ENCODE data around the gene BST2.
A peak's percentile ranks its signal among the peaks of the same experiment; 100 is the strongest.

BST2 gene

DNA sequence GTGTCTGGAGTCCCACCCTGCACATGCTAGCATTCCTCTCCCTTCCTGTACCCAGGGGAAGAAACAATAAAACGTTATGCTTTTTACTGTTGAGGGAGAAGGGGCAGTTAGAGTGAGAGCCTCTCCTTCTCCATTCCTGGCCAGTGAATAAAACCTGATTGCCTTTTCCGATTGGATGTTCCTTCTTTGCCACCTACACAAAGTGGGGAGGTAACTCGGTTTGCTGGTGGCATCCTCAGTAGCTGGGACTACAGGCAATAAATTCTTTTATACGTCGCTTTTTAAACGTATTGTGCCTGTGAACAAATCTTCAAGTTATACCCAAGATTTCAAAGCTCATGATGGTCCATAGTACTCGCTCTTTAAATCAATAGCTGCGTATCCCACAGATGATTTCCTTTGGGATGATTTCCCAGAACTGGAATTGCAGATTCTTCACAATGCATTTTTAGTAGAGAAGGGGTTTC, 13.8 kb upstream of the BST2 start:
- no peak for FAIRE-seq

DNA sequence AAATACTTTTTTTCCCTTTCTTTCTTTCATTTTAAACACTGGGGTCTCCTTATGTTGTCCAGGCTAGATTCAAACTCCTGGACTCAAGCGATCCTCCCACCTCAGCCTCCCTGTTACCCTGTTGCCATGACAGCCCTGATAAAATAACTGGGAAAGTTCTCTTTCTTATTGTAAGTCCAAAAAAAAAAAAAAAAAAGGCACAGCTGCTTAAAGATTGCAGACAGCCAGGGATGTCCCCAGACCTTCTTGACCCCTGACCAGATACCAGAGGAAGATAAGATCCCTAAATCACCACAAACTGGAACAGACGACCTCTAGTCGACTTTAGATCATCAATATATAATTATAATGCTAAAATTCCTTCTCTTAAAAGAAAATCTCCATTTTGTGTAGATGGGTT, 13.3 kb upstream of the BST2 start:
- FAIRE-seq, result no peak

DNA sequence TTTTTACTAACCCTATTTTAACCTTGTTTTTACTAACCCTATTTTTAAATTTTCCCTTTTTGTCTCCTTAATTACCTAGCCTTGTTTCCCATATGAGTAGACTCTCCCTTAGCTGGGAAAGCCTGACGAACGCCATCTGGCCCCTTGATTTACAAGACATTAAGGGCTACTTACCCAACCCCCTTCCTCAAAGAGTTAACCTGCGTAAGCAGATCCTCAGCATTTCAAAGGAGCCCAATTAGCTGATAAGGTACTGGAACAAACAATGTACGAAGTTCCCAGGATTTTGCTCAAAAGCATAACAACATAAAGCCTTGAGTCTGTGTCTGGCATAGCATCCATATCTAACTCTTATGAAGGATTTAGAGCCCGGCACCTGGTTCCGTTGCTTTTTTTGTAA, 9.7 kb upstream of the BST2 start:
- FAIRE-seq, result no peak

DNA sequence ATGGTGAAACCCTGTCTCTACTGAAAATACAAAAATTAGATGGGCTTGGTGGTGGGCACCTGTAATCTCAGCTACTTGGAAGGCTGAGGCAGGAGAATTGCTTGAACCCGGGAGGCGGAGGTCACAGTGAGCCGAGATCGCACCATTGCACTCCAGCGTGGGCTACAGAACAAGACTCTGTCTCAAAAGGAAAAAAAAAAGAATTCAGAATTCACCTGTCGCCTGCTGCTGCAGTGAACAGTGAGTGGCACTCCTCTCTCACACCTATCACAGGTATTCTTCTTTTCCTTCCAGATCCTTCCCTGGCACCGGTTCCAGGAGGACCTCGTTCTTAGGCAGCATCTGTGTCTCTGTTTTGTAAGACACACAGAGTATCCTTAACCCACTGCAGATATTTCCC, 8.7 kb upstream of the BST2 start:
- FAIRE-seq, result no peak

DNA sequence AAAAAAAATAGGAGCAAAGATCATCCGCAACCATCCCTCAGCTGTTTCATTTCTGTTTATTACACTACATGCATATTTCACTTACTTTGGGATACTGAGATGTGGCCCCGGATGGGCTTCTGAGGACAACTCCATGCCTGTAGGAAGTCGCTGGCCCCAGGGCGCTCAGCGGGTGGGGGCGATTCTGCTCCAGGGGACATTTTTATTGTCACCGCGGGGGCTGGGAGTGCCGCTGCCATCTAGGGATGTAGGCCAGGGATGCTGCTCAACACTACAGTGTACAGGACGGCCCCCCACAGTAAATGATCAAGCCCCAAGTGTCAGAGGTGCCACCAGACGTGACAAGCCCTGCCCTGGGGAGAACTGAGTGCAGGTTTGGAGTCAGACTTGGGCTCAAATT, 6.4 kb upstream of the BST2 start:
- no peak for FAIRE-seq

DNA sequence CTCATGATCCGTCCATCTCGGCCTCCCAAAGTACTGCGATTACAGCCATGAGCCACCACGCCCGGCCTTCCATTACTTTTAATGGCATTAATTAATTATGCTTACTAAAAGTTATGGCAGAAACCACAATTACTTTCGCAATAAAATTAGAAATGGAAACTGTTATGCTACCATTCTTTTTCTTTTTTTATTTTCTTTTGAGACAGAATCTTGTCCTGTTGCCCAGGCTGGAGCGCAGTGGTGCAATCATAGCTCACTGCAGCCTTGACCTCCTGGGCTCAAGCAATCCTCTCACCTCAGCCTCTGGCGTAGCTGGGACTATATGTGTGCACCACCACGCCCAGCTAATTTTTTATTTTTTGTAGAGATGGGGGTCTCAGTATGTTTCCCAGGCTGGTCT, 4.6 kb upstream of the BST2 start:
- FAIRE-seq, result no peak

DNA sequence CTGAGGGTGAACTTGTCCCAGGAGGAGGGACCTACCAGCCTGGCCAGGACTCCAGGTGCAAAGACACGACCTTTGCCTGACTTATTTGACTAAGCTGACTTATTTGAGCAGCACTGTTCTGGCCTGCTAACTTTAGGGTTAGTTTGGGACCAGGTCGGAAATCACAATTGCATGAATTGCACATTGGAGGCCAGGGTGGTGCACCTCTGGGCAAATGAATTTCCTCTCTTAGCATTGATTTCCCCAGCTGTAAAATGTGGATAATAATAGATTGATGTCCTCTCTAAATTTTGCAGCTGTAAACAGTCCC, 1.4 kb upstream of the BST2 start:
- no peak for FAIRE-seq

DNA sequence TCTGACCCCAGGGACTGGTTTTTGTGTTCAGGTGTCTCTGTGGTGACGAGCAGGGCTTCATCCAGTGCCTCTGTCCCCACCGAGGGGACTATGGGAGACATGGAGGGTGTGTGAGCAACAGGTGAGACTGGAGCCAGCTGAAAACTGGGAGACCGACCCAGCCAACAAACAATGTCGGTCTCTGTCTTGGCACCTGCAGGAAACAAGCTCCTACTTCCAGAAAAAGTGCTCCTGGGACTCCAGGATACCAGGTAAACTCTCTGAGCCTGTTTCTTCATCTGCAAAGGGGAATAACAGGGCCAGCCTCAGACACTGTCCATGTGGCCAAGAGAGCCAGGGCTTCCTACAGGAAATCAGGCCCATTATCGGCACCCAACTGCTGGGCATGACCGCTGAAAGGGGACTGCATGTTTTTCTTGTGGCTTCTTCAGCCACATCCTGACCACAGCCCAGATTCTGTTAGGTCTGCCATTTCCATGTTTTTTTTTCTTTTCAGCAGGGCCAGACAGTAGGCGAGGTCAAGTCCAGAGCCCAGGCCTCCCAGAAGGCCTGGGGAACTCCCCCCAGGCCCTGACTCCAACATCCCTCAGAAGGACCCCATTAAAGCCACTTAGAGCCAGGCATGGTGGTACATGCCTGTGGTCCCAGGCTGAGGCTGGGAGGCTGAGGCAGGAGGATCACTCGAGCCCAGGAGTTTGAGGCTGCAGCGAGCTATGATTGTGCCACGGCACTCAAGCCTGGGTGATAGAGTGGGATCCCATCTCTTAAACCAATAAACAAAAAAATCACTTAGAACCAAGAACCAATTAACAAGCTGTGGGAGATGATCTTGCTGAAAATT, 836 bp upstream of the BST2 start:
- no peak for FAIRE-seq

DNA sequence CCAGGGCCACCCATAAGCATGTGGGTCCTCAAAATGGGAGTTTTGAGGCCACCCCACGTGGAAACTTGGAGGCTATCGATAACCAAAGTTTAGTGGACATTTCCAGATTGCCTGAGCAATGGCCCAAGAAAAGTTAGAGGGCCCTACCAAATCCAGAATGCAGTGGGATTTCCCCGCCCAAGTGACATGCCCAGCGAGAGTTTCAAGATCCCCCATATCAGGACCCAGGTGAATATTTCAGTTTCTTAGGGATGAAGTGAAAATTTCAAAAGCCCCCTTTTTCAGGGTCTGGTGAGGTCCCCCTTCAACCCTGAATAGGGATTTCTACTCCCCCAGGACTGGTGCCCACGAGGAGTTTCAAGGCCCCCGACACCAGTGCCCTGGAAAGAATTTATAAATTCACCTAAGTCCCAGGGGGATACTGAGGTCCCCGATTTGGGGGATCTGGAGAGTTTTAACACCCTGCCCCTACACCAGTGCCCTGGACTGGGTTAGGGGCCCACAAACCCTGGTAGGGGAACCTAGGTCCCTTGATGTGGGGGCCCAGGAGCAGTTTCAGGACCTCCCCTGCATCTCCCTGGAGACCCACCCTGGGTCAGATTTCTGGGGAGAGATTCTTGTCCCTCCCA, 695 bp downstream of the BST2 start:
- FAIRE-seq, result no peak

DNA sequence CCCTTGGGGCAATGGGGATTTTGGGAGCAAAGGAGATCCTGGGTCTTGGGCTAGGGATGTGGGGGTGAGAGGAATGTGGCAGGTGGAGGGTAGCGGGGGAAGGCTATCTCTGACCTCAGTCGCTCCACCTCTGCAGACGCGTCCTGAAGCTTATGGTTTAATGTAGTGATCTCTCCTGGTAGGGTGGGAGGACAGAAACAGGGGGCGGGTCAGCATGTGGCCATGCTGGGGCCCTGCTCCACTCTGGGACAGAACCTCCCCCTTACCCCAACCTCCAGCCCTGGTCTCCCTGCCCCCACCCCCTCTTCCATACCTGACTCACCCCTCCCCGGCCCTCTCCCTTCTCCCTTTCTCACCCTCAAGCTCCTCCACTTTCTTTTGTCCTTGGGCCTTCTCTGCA, 1.4 kb downstream of the BST2 start:
- FAIRE-seq, result no peak

DNA sequence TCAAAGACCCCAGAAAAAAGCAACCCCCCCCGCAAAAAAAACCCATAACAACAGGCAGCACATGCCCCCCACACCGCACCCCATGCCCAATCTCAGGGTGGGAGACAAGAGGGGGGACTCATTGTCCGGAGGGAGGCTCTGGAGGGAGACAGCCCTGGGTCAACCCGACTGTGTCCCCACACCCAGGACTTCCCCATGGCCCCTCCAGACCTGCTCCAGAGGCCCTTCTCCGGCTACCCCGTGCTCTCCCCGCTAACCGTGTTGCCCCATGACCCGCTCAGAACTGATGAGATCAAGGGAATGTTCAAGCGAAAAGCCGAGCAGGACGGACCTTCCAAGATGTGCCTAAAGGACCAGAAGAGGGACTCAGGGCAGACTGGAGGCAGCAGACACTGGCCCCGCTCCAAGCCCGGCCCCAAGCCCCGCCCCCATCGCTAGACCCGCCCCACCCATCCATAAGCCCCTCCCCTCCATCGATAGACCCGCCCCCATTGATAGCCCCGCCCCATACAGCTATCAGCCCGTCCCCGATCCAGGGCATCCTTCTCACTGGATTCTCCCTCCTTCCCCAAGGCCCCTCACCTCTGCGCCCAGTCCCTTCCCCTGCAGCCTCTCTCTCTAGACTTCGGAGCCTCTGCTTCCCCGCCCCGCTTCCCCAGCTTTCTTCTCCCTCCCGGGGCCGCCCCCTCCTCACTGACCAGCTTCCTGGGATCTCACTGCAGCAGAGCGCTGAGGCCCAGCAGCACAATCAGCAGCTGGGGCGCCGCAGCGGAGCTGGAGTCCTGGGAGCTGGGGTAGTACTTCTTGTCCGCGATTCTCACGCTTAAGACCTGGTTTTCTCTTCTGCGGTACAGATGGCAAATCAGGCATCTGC, 2.2 kb downstream of the BST2 start:
- no peak for FAIRE-seq

DNA sequence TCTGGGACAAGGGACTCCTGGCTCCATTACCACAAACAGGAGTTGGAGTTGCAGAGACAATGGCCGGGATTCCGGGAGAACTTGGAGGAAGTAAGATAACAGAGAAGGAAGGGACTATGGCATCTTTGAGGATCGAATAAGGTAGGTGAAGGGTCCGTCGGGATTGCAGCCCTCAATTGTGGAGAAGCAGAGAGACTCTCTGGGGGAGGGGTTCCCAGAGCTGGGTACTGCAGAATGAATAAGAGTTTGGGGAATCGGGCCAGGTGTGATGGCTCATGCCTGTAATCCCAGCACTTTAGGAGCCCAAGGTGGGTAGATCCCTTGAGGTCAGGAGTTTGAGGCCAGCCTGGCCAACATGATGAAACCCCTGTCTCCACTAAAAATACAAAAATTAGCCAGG, 3.8 kb downstream of the BST2 start:
- FAIRE-seq, result no peak

DNA sequence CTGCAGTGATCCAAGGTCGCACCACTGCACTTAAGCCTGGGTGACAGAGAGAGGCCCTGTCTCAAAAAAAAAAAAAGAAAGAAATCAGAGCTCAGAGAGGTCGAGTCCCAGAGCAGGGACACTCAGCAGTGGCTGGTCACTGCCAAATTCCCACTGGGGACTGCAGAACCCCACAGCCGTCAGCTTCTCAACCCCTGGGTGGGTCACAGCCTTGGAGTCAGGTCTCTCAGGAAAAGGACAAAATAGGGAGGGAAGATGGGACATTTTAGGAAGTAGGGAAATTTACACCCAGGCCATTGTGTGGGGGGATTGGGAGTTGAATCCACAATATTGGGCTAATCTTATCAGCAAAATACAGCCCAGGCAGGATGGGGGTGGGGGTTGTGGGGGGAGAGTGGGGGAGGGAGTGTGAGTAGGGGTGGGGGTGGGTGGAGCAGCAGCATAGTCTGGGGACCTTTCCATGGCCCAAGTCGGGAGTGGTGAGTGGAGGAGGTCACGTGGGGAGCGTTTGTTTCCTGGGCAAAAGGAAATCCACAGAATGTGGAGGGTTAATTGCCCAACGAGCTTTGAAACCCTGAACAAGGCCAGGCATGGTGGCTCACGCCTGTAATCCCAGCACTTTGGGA, 6.4 kb downstream of the BST2 start:
- no peak for FAIRE-seq

DNA sequence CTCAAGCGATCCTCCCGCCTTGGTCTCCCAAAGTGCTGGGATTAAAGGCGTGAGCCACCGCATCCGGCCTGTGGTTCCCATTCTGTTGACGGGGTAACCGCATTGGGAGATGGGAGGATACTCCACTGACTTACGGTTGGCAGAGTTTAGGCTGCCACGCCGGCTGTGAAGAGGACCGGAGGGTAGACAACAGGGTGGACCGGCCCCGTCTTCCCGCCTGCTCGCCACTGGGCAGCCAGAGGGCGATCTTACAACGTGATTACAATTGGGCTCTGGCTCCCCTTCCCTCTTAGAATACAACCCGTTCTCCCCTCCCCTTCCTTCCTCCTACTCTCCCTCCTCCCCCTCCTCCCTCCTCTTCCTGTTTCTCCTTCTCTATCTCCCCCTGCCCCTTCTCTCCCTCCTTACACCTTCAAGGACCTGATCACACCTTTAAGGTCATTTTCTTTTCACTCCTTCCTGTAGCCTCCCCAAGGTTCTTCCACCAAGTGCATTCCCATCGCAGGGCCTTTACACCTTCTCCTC, 10.5 kb downstream of the BST2 start:
- peak; percentile 97 for FAIRE-seq

DNA sequence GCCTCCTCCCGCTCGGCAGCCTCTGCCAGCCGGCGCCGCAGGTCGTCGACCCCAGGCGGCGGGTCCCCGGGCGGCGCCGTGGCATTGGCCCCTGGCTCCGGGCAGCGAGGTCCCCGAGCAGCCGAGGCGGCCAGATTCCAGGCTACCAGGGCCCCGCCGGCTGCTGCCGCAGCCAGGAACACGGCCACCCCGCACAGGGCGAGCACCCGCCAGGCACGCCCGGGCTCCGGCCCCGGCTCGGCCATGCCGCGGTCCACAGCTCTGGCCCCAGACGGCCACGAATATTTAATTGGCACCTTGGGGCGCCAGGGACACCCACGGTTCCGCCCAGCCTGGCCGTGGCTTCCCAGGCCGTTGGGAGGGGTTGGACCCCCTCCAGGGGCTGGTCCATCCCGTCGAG, 11.5 kb downstream of the BST2 start, which contains the start of gene CCDC194:
CCDC194 (minus strand) TSS at position 283 of the 400 bp plus-strand sequence; CDS start at position 245, 38 bp downstream.
- FAIRE-seq, result no peak

DNA sequence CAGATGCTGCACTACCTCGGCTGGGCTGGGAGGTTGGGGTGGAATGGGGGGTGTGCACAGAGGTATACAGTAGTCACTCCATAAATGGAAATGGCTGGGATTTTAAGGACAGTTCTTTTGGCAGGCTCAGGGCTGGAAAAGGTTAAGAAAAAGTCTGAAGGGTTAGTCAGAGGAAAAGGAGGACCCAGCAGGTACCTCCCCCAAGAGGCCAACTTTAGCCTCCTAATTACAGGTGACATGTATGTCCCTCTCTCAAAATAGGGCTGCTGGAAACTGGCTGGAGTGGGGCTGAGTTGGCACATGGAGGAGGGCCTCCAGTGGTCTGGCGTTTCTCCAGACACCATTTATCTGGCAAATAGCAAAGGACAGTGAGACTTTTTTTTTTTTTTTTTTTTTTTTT, 12.4 kb downstream of the BST2 start:
- FAIRE-seq, result peak; percentile 15

DNA sequence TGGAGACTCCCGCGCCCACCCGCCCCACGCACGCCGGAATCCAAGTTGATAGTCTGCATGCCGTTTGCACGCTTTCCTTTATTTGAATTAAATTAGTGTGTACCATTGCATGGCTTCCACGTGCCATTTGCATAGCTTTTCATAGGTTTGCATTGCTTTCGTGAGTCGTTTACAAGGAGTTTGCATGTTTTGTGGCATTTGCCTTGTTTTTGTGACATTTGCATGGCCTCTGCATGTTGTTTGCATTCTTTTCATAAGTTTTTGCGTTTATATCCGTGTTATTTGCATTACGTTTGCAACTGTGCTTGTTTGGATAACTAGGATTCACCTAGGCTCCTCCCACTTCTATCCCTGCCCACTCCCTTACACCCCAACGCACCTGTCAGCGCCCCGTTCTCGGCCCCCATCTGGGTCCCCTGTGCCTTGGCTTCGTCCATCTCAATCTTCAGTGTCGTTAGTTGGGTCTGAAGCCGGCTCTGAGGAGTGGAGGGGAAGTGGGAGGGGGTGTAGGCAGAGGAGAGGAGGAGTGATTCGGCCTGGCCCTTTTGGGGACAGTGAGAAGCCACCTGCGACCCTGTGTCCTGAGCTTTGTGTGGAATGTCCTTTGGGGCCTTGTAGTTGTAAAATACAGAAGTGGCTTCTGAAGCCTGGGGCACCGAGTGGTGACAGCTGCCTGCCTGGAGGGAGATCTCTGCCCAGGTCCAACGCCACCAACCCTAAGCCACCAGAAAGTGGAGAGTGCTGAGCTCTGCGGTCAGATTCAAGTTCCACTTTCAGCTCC, 13.9 kb downstream of the BST2 start:
- no peak for FAIRE-seq

DNA sequence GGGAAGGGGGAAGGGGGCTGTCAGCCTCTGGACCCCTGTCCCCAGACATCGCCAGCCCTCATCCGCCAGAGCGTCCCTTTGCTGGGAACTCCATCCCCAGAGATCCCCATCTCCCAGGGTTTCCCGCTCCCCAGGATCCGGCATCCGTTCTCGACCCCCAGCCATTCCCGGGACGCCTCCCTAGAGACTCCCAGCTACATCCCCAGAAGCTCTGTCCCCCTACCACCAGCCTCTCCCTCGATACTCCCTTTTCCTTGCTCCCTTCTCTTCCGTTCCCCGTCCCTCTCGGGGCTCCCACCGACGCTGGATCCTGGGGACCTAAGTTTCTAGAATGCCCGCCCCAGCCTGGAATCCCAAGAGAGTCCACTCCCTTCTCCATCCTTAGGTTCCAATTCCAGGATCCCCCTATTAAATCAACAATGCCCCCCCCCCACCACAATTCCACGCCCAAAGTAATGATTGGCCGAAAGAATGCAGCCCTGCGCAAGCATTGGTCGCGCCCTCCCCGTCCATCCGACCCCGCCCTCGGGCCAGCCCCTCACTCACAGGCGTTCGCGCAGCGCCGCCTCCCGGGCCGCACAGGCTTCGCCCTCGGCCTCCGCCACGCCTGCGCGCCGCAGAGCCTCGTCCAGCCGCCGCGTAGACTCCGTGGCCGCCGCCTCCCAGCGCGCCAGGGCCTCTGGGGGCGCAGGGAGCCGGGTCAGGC, 14.6 kb downstream of the BST2 start:
- FAIRE-seq, result peak; percentile 51

DNA sequence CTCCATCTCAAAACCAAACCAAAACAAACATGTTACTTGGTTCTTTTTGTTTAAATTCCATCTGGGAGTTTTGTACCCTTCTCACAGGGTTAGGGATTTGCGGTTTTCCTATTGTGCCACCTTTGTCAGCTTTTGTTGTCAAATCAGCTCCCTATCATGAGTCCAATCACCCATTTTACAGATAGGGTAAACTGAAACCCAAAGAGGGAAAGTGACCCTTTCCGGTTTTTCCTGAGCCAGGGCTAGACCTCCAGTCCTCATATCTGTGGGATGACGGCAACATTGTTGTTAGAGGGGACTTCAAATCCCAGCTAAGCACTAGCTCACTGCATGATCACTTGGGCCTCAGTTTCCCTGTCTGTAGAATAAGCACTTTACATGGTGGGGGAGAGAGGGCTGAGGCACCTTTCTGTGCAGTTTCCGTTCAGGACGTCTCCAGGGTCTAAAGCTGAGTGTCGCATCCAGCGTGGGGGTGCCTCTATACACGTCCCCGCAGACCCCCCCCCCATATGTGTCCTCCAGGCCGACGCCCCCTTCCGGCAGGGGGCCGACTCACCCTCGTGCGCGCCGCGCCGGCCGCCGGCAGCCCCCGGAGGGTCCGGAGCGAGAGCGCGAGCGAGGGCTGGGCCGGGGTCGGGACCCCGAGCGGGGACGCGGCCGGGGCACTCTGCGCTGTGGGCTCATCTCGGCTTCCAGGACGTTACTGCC, 15.3 kb downstream of the BST2 start:
- FAIRE-seq, result no peak

DNA sequence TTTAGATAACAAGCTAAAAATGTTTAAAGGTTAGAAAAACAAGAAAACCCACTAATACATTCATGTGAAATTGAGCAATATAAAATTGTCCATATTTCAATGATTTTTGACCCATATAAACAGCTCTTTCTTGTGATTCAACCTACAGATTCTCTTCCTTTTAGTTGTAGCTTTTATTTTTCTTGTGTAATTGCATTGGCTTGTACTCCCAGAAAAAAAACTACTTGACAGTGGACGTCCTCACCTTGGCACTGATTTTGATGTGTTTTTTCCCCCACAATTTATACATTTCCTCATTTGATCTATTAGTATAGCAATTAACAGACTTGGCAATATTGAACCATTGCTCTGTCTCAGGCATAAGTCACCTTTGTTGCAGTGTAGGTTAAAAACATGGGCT, 16.1 kb downstream of the BST2 start:
- FAIRE-seq, result no peak
